Ishikawa (cell line): ENCODE measurements around the gene SLC38A11.

Source experiments
- CREB1 ChIP-seq: IDR thresholded peaks from 2 replicates; pipeline ENCODE4 v1.6.1; 2012; ENCODE audit warnings: low read depth
- EGR1 ChIP-seq: IDR thresholded peaks from 2 replicates; pipeline ENCODE4 v1.6.1; 2012
- EP300 ChIP-seq: IDR thresholded peaks from 2 replicates; pipeline ENCODE4 v1.6.1; 2012; ENCODE audit warnings: borderline replicate concordance
- TF ChIP-seq, protein P1 (sequence below): IDR thresholded peaks from 2 replicates; pipeline ENCODE4 v1.6.1; 2012
- TF ChIP-seq, protein P2 (sequence below): IDR thresholded peaks from 2 replicates; pipeline ENCODE4 v1.6.1; 2012; ENCODE audit warnings: low read depth, mild to moderate bottlenecking

- no peak for TF ChIP-seq CREB1
- TF ChIP-seq EGR1: no peak
- TF ChIP-seq EP300: no peak
- TF ChIP-seq, protein P1, sequence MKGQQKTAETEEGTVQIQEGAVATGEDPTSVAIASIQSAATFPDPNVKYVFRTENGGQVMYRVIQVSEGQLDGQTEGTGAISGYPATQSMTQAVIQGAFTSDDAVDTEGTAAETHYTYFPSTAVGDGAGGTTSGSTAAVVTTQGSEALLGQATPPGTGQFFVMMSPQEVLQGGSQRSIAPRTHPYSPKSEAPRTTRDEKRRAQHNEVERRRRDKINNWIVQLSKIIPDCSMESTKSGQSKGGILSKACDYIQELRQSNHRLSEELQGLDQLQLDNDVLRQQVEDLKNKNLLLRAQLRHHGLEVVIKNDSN: no peak
- TF ChIP-seq, protein P2, sequence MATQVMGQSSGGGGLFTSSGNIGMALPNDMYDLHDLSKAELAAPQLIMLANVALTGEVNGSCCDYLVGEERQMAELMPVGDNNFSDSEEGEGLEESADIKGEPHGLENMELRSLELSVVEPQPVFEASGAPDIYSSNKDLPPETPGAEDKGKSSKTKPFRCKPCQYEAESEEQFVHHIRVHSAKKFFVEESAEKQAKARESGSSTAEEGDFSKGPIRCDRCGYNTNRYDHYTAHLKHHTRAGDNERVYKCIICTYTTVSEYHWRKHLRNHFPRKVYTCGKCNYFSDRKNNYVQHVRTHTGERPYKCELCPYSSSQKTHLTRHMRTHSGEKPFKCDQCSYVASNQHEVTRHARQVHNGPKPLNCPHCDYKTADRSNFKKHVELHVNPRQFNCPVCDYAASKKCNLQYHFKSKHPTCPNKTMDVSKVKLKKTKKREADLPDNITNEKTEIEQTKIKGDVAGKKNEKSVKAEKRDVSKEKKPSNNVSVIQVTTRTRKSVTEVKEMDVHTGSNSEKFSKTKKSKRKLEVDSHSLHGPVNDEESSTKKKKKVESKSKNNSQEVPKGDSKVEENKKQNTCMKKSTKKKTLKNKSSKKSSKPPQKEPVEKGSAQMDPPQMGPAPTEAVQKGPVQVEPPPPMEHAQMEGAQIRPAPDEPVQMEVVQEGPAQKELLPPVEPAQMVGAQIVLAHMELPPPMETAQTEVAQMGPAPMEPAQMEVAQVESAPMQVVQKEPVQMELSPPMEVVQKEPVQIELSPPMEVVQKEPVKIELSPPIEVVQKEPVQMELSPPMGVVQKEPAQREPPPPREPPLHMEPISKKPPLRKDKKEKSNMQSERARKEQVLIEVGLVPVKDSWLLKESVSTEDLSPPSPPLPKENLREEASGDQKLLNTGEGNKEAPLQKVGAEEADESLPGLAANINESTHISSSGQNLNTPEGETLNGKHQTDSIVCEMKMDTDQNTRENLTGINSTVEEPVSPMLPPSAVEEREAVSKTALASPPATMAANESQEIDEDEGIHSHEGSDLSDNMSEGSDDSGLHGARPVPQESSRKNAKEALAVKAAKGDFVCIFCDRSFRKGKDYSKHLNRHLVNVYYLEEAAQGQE: no peak
Observed at GRCh38 chr2:164890544-164890943, 64.8 kb downstream of the SLC38A11 start.
